CD8-positive, alpha-beta memory T cell (primary cell): Measurements from ENCODE around the gene CBX7. TPM values are rescaled to one million over a fixed set of nuclear protein-coding genes. Genes with fewer than 3 reads are reported as not detected.

Experiments
- CTCF ChIA-PET: fragments of 350-600 bp; sonication (Branson Sonifier 250); formaldehyde crosslinking; loops from one replicate; lab custom pipeline; 2021; ENCODE audit warnings: antibody characterized with exemption; lab: Charles Lee
- POLR2A ChIA-PET: fragments of 350-600 bp; sonication (Branson Sonifier 250); formaldehyde crosslinking; loops from one replicate; lab custom pipeline; 2021; ENCODE audit warnings: antibody characterized with exemption; lab: Charles Lee
- DNase-seq, 5 donors: peaks; one replicate each; pipeline versions ENCODE4 v3.0.0 to v3.0.0-alpha.2; 2020 to 2022; ENCODE audit warnings: mixed read lengths in 1 of 5
- H3K27ac ChIP-seq: one replicate; pipeline ENCODE4 v1.7.0; 2013; ENCODE audit warnings: low read depth, mild to moderate bottlenecking, low read length, moderate library complexity
- H3K27me3 ChIP-seq: 2 replicates; pipeline ENCODE4 v1.7.0; 2013; ENCODE audit warnings: low read length, mild to moderate bottlenecking; ENCODE audit not compliant: insufficient read depth, poor library complexity, severe bottlenecking
- H3K36me3 ChIP-seq: 2 replicates; pipeline ENCODE4 v1.7.0; 2013; ENCODE audit warnings: mild to moderate bottlenecking, low read length, moderate library complexity; ENCODE audit not compliant: insufficient read depth
- H3K4me1 ChIP-seq: 2 replicates; pipeline ENCODE4 v1.7.0; 2013; ENCODE audit warnings: mild to moderate bottlenecking, low read length, moderate library complexity; ENCODE audit not compliant: insufficient read depth
- H3K4me3 ChIP-seq: 2 replicates; pipeline ENCODE4 v1.7.0; 2013; ENCODE audit warnings: mild to moderate bottlenecking, low read length
- H3K9me3 ChIP-seq: 2 replicates; pipeline ENCODE4 v1.7.0; 2013; ENCODE audit warnings: mild to moderate bottlenecking, low read length
- H3K27ac Mint-ChIP-seq, 8 donors: one replicate each; pipeline ENCODE4 v1.8.0; 2020 to 2021; ENCODE audit warnings: mixed read lengths in 8 of 8, mild to moderate bottlenecking in 6 of 8, inconsistent platforms in 3 of 8, moderate library complexity in 3 of 8
- H3K27me3 Mint-ChIP-seq, 2 donors: one replicate each; pipeline ENCODE4 v1.8.0; 2020 to 2021; ENCODE audit warnings: mixed read lengths in 2 of 2, mild to moderate bottlenecking in 1 of 2, moderate library complexity in 1 of 2
- H3K36me3 Mint-ChIP-seq, 3 donors: one replicate each; pipeline ENCODE4 v1.8.0; 2020 to 2021; ENCODE audit warnings: mixed read lengths in 3 of 3, inconsistent platforms in 1 of 3, mild to moderate bottlenecking in 1 of 3
- H3K4me1 Mint-ChIP-seq, 3 donors: one replicate each; pipeline ENCODE4 v1.8.0; 2020 to 2021; ENCODE audit warnings: mixed read lengths in 3 of 3, inconsistent platforms in 1 of 3, mild to moderate bottlenecking in 1 of 3
- H3K4me3 Mint-ChIP-seq, 7 donors: one replicate each; pipeline ENCODE4 v1.8.0; 2020 to 2021; ENCODE audit warnings: mixed read lengths in 7 of 7, mild to moderate bottlenecking in 6 of 7, moderate library complexity in 4 of 7, inconsistent platforms in 2 of 7
- H3K9me3 Mint-ChIP-seq, 5 donors: one replicate each; pipeline ENCODE4 v1.8.0; 2020 to 2022; ENCODE audit warnings: mixed read lengths in 5 of 5, mild to moderate bottlenecking in 3 of 5, moderate library complexity in 2 of 5, inconsistent platforms in 1 of 5
- polyA plus RNA-seq: library from polyadenylated mRNA; unstranded; fragments of 300-500 nt; fragmentation: Illumina TruSeq; gene quantifications from one replicate; pipeline ENCODE4 v1.2.3, GENCODE V29; 2021
- total RNA-seq, 2 experiments: library from RNA; stranded (reverse); gene quantifications; one replicate each; pipeline ENCODE4 v1.2.3, GENCODE V29; 2021

The CBX7 gene
- total and polyA plus RNA-seq, 3 experiments from 2014 or later: 26.1 to 29.7 (median 26.4) TPM

GRCh38 chr22:39149915-39150847 is 2.3 kb downstream of the CBX7 start:
- H3K36me3 Mint-ChIP-seq: peaks cover 0 to 40% (median 0%) of the 10 kb centered on the region in 3 donors
- no peaks in the 10 kb centered on the region for H3K27me3 ChIP-seq
- no peak for DNase-seq
- no peak overlapping the region for H3K27ac ChIP-seq
- H3K4me1 ChIP-seq: peaks cover 67% of the 10 kb centered on the region
- ChIA-PET POLR2A (interaction anchor here (0.7 to 5.8 kb wide), 4 partner anchors 56 to 169 kb away, joined by 4 to 65 read pairs (median 14); partner anchors contain the start of genes PDGFB and RPL3), CTCF (interaction anchor here (1.0 to 5.7 kb wide), 6 partner anchors 21 to 380 kb away, joined by 3 to 44 read pairs (median 4); partner anchors contain the start of gene RPL3)
- H3K4me3 Mint-ChIP-seq: peak overlapping the region; percentile 78 to 89 (median 83)
- H3K4me3 ChIP-seq: no peak overlapping the region
- H3K4me1 Mint-ChIP-seq: peaks cover 50 to 66% (median 52%) of the 10 kb centered on the region in 3 donors
- H3K36me3 ChIP-seq: no peaks in the 10 kb centered on the region
- H3K9me3 ChIP-seq: no peaks in the 10 kb centered on the region
- peaks cover 0 to 15% of the 10 kb centered on the region in 2 donors for H3K27me3 Mint-ChIP-seq
- peak overlapping the region in 7 of 8 donors; percentile 71 to 96 (median 91) for H3K27ac Mint-ChIP-seq
- H3K9me3 Mint-ChIP-seq: no peaks in the 10 kb centered on the region

DNA sequence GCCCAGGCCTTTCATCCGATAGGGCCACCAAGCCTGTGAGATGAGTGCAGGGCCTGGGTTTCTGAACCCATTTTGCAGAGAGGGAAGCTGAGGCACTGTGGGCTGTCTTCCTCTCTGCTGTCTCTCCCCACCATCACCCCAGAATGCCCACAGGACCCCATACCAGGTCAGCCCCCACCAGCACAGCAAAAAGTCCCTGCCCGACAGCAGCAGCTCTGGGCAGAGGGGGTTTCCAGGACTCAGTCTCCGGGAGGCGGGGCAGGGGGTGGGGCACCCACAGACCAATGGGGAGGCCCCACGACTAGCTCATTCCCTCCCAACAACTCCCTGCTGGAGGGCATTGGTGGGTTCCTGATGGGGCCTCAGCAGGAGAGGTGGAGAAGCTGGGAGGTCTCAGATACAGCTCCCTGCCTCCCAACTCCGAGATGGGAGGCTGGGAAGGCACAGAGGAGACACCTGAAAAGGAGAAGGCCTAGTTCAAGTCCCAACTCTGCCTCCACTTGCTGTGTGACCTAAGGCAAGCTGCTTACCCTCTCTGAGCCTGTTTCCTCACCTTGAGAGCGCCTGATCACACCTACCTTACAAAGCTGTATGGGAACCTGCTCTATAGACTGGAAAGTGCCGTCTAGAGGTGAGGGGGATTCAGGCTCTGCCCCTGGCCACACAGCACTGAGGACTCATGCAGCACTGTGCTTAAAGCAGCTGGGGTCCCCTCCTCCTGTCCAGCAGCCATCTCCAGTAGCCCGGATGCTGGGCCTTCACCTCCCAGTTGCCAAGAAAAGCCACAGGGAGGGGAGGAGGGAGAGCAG is 3.5 kb downstream of the CBX7 start:
- peak overlapping the region in 6 of 7 donors; percentile 38 to 87 (median 84) for H3K4me3 Mint-ChIP-seq
- peaks cover 0 to 47% (median 0%) of the 10 kb centered on the region in 3 donors for H3K36me3 Mint-ChIP-seq
- Histone ChIP-seq H3K36me3 (no peaks in the 10 kb centered on the region), H3K27me3 (no peaks in the 10 kb centered on the region), H3K4me1 (peaks cover 73% of the 10 kb centered on the region), H3K4me3 (no peak overlapping the region), H3K9me3 (no peaks in the 10 kb centered on the region), H3K27ac (peak overlapping the region; percentile 44)
- POLR2A ChIA-PET: interaction anchor here (0.7 to 2.3 kb wide), 3 partner anchors 166 to 170 kb away, joined by 3 to 22 read pairs (median 4); partner anchors contain the start of gene RPL3
- peak; percentile 48 to 87 (median 78) for DNase-seq
- CTCF ChIA-PET: interaction anchor here (1.0 to 2.1 kb wide), 6 partner anchors 14 to 381 kb away, joined by 3 to 6 read pairs (median 4); no protein-coding TSS in a partner anchor
- H3K9me3 Mint-ChIP-seq: no peaks in the 10 kb centered on the region
- peaks cover 57 to 73% (median 60%) of the 10 kb centered on the region in 3 donors for H3K4me1 Mint-ChIP-seq
- H3K27me3 Mint-ChIP-seq: peaks cover 0 to 5% of the 10 kb centered on the region in 2 donors
- peak overlapping the region; percentile 71 to 98 (median 92) for H3K27ac Mint-ChIP-seq

GRCh38 chr22:39148026-39148726 is 4.3 kb downstream of the CBX7 start:
- no peak overlapping the region for H3K4me3 ChIP-seq
- ChIA-PET CTCF (interaction anchor here (1.0 to 2.1 kb wide), 5 partner anchors 13 to 382 kb away, joined by 3 to 6 read pairs (median 4); no protein-coding TSS in a partner anchor), POLR2A (interaction anchor here (2.3 kb wide), 1 partner anchor 171 kb away, joined by 22 read pairs; the partner anchor contains the start of gene RPL3)
- H3K27me3 Mint-ChIP-seq: no peaks in the 10 kb centered on the region
- no peaks in the 10 kb centered on the region for H3K27me3 ChIP-seq
- H3K9me3 Mint-ChIP-seq: no peaks in the 10 kb centered on the region
- no peak for DNase-seq
- H3K4me1 Mint-ChIP-seq: peaks cover 59 to 73% (median 62%) of the 10 kb centered on the region in 3 donors
- H3K9me3 ChIP-seq: no peaks in the 10 kb centered on the region
- H3K27ac Mint-ChIP-seq: peak overlapping the region; percentile 71 to 98 (median 92)
- H3K27ac ChIP-seq: peak overlapping the region; percentile 44
- H3K36me3 ChIP-seq: no peaks in the 10 kb centered on the region
- H3K4me3 Mint-ChIP-seq: peak overlapping the region; percentile 15 to 87 (median 37)
- peaks cover 73% of the 10 kb centered on the region for H3K4me1 ChIP-seq
- H3K36me3 Mint-ChIP-seq: peaks cover 0 to 44% (median 0%) of the 10 kb centered on the region in 3 donors

GRCh38 chr22:39147335-39148025 is 5.0 kb downstream of the CBX7 start:
- Mint-ChIP-seq H3K9me3 (no peaks in the 10 kb centered on the region), H3K4me1 (peaks cover 59 to 73% (median 62%) of the 10 kb centered on the region in 3 donors), H3K27me3 (no peaks in the 10 kb centered on the region), H3K27ac (peak overlapping the region; percentile 38 to 99 (median 90)), H3K4me3 (peak overlapping the region in 5 of 7 donors; percentile 8 to 74 (median 32)), H3K36me3 (peaks cover 0 to 47% (median 0%) of the 10 kb centered on the region in 3 donors)
- Histone ChIP-seq H3K27me3 (no peaks in the 10 kb centered on the region), H3K4me1 (peaks cover 71% of the 10 kb centered on the region), H3K27ac (no peak overlapping the region), H3K4me3 (no peak overlapping the region), H3K36me3 (no peaks in the 10 kb centered on the region), H3K9me3 (no peaks in the 10 kb centered on the region)
- DNase-seq: no peak
- ChIA-PET CTCF (interaction anchor here (1.7 to 2.1 kb wide), 3 partner anchors 12 to 169 kb away, joined by 4 to 6 read pairs (median 5); no protein-coding TSS in a partner anchor), POLR2A (interaction anchor here (0.6 to 2.3 kb wide), 2 partner anchors 172 to 354 kb away, joined by 4 to 22 read pairs; partner anchors contain the start of genes DNAL4 and RPL3)

DNA sequence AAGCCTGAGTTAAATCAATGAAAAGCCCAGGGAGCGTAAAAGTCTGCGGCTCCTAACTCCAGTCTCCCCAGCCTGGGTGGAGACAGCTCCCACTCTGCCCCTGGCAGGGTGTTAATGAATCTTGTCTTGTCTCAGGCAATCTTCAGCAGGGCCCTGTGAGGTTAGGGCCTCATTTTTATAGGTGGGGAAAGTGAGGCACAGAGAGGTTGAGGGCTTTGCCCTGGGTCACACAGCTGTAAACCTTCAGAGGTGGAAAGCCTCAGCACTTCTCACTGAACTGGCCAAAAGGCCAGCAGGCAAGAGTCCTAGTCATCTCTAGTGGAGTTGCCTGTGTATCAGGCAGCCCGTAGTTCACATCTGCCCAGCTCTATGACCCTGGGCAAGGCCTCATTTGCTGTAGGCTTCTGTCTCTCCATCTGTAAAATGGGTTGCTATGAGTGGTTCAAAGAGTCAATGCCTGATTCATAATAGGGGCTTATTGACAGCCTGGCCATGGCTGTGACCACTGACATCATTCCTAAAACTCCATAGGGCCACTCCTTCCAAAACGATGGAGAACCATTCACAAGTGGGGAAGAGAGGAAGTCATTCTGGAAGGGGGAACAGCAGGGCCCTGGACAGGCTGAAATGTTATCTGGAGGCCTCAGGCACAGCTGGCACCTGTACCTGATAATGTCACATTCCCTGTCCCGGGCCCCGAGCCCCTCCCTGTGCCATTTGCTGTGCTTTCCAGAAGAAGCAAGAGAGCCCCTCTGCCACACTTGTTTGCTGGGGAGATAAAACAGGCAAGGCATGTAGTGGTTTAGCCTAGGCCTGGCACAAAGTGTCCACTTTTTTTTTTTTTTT is 6.0 kb downstream of the CBX7 start:
- peaks cover 66% of the 10 kb centered on the region for H3K4me1 ChIP-seq
- Mint-ChIP-seq H3K4me1 (peaks cover 56 to 70% (median 61%) of the 10 kb centered on the region in 3 donors), H3K27ac (peak overlapping the region; percentile 96 to 100 (median 98)), H3K4me3 (peak overlapping the region; percentile 89 to 93 (median 92)), H3K9me3 (no peaks in the 10 kb centered on the region), H3K36me3 (peaks cover 0 to 47% (median 0%) of the 10 kb centered on the region in 3 donors), H3K27me3 (no peaks in the 10 kb centered on the region)
- POLR2A ChIA-PET: interaction anchor here (0.6 kb wide), 1 partner anchor 353 kb away, joined by 4 read pairs; the partner anchor contains the start of gene DNAL4
- no peaks in the 10 kb centered on the region for H3K9me3 ChIP-seq
- CTCF ChIA-PET: interaction anchor here (1.7 kb wide), 1 partner anchor 170 kb away, joined by 6 read pairs; no protein-coding TSS in a partner anchor
- H3K27me3 ChIP-seq: no peaks in the 10 kb centered on the region
- peak overlapping the region; percentile 40 for H3K4me3 ChIP-seq
- peak overlapping the region; percentile 77 for H3K27ac ChIP-seq
- H3K36me3 ChIP-seq: no peaks in the 10 kb centered on the region
- DNase-seq: no peak
